Effector memory CD8-positive, alpha-beta T cell (primary cell): ENCODE data around the gene SLC16A3.
"Not testable (repeated sequence)": the region's sequence is repeated elsewhere in the genome, so short reads cannot be mapped to it uniquely, and the experiment has no call there.

Experiments used
- ATAC-seq: fragments of 150-1000 bp; cut with Tn5 transposase; replicated peaks from 2 replicates; pipeline ENCODE4 v1.10.0; 2021; ENCODE audit warnings: mild to moderate bottlenecking, moderate library complexity
- DNase-seq, 3 experiments: peaks; one replicate each; pipeline ENCODE4 v3.0.0; 2021
- H3K27ac Mint-ChIP-seq, 2 donors: one replicate each; pipeline ENCODE4 v1.8.0; 2022; ENCODE audit warnings: mild to moderate bottlenecking in 2 of 2, mixed read lengths in 2 of 2, moderate library complexity in 2 of 2
- H3K27me3 Mint-ChIP-seq, 2 donors: one replicate each; pipeline ENCODE4 v1.8.0; 2022; ENCODE audit warnings: mixed read lengths in 2 of 2
- H3K36me3 Mint-ChIP-seq: one replicate; pipeline ENCODE4 v1.8.0; 2022; ENCODE audit warnings: mild to moderate bottlenecking, moderate library complexity, mixed read lengths; ENCODE audit not compliant: insufficient read depth
- H3K4me1 Mint-ChIP-seq, 2 donors: one replicate each; pipeline ENCODE4 v1.8.0; 2022; ENCODE audit warnings: low read depth in 2 of 2, mixed read lengths in 2 of 2
- H3K4me3 Mint-ChIP-seq, 2 donors: one replicate each; pipeline ENCODE4 v1.8.0; 2022; ENCODE audit warnings: mild to moderate bottlenecking in 2 of 2, mixed read lengths in 2 of 2, moderate library complexity in 2 of 2
- H3K9me3 Mint-ChIP-seq, 2 donors: one replicate each; pipeline ENCODE4 v1.8.0; 2022; ENCODE audit warnings: mixed read lengths in 2 of 2

The SLC16A3 gene

DNA sequence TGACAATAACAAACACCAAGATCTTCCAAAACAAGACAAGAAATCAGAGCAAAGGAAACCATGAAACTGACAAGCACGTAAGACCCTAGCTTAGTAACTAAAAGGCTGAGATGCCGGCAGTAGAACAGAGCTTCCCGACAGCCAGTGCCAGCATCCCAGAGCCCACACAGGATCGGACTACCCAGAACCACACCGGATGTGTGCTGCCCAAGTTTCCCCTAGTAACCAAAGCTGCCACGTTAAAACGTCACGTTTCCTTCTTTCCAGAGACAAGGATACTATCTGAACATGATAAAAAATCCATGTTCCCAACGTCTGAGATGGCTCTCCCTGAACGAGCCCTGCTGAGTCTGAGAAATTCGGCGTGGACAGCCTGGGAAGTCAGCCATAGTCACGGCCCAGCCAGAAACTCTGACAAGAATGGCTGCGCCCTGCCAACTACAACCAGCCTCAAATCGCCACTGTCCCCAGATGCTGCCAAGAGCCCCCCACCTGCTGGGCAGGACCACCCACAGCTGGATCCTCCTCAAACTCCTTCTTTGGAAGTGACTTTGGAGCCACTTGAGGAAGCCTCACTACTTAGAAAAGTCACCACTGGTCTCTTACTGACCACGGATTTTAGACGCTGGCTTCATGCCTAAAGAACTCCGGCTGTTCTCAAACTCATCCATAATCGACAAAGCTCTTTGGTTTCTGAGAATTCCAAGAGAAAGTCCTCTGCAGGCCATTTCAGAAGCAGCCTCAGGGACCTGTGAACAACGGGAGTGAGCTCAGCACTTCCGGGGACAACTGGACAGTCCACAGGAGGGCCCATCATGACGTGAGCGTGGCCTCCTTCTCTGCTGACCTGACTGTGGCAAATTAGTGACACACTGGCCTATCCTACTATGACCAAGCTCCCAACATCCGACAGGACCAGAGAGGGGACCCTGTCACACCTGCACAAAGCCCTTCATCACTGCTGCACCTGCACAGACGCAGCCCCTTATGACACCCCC, 32.9 kb upstream of the SLC16A3 start:
- no peak overlapping the region for H3K27ac Mint-ChIP-seq
- peaks cover 8 to 18% of the 10 kb centered on the region in 2 donors for H3K4me1 Mint-ChIP-seq
- no peaks in the 10 kb centered on the region for H3K9me3 Mint-ChIP-seq
- H3K4me3 Mint-ChIP-seq, result no peak overlapping the region
- H3K36me3 Mint-ChIP-seq, result peaks cover 20% of the 10 kb centered on the region
- H3K27me3 Mint-ChIP-seq, result no peaks in the 10 kb centered on the region
- DNase-seq (no peak), ATAC-seq (no peak)

GRCh38 chr17:82198092-82198491, 30.8 kb upstream of the SLC16A3 start:
- Mint-ChIP-seq H3K4me3 (peak overlapping the region; percentile 10 to 46), H3K4me1 (peaks cover 13 to 27% of the 10 kb centered on the region in 2 donors), H3K27ac (peak overlapping the region in 1 of 2 donors; percentile 88), H3K36me3 (peaks cover 17% of the 10 kb centered on the region), H3K9me3 (no peaks in the 10 kb centered on the region), H3K27me3 (no peaks in the 10 kb centered on the region)
- no peak for ATAC-seq
- no peak for DNase-seq

GRCh38 chr17:82199496-82199895, 29.3 kb upstream of the SLC16A3 start:
- DNase-seq (no peak), ATAC-seq (no peak)
- H3K36me3 Mint-ChIP-seq, result peaks cover 12% of the 10 kb centered on the region
- H3K27me3 Mint-ChIP-seq, result no peaks in the 10 kb centered on the region
- H3K27ac Mint-ChIP-seq, result peak overlapping the region; percentile 88 to 95
- peaks cover 13 to 27% of the 10 kb centered on the region in 2 donors for H3K4me1 Mint-ChIP-seq
- no peaks in the 10 kb centered on the region for H3K9me3 Mint-ChIP-seq
- peak overlapping the region in 1 of 2 donors; percentile 37 for H3K4me3 Mint-ChIP-seq

DNA sequence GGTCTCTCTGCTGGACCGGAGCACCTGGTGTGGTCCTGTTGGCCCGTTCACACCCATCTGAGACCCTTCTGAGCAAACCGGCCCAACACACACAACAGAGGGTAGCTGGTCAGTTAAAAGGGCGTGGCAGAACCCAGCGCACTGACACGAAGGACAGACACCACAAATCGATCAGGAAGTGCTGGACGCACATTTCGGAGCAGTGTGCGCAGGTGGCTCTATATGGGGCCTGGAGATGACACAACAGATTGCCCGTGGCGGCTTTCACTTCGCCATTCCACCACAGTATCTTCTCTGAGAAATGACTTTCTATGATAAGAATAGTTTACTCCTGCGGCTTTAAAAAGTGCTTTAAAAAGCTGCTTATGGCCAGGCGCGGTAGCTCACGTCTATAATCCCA, 28.7 kb upstream of the SLC16A3 start:
- ATAC-seq (no peak), DNase-seq (no peak)
- no peaks in the 10 kb centered on the region for H3K9me3 Mint-ChIP-seq
- H3K27ac Mint-ChIP-seq, result peak overlapping the region; percentile 91 to 95
- H3K4me3 Mint-ChIP-seq, result peak overlapping the region; percentile 55 to 63
- peaks cover 13 to 27% of the 10 kb centered on the region in 2 donors for H3K4me1 Mint-ChIP-seq
- H3K27me3 Mint-ChIP-seq, result no peaks in the 10 kb centered on the region
- peaks cover 9% of the 10 kb centered on the region for H3K36me3 Mint-ChIP-seq

DNA sequence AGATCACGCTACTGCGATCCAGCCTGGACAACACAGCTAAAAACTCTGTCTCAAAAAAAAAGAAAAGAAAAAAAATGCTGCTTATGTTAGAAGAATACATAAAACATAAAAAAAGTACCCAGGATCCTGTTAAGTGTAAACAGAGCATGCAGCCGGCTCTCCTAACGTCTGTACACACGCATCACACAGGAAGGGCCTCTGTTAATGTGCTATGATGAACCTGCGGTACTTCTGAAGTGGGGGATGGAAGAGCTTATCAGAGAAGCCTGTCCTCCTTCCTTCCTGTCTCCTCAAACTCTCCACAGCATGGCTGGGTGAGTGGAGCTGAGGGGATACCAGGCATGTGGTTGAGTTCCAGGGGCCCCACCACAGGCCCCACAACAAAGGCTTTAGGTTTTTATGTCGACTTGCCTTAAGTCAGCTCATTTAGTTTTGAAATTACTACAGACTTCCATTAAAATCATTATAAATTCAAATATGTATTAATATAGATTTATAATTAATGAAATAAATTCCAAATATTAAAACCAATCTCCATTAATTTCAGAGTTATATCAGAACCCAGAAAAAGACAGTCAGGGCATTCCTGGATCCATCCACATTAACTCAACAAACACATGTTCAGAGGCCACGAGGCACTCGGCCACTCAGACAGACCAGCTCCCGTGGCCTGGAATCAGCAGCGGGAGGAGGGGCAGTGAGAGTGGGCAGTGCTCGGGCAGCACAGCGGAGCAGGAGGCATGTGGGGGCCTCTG, 27.9 kb upstream of the SLC16A3 start:
- Mint-ChIP-seq H3K9me3 (no peaks in the 10 kb centered on the region), H3K36me3 (peaks cover 12% of the 10 kb centered on the region), H3K4me1 (peaks cover 15 to 32% of the 10 kb centered on the region in 2 donors), H3K27ac (peak overlapping the region; percentile 91 to 95), H3K4me3 (peak overlapping the region; percentile 55 to 63), H3K27me3 (no peaks in the 10 kb centered on the region)
- peak; percentile 98 for ATAC-seq
- DNase-seq, result peak; percentile 62 to 67 (median 67)

DNA sequence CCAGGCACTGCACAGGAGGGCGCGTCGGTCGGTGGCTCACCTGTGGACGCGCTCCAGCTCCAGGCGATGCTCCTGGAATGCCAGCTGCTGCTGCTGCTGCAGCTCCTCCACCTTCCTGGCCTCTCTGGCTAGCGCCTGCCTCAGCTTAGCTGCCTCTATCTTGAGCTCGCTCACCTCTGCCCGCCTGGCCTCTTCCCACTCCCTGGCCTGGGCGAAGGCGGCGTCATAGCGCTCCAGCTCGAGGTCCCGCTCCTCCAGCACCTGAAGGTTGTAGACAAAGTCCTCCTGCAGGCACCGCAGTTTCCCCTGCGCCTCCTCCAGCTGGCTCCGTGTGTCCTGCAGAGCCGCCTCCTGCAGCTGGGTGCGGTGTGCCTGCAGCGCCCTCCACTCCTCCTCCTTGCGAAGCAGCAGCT, 27.3 kb upstream of the SLC16A3 start:
- Mint-ChIP-seq H3K9me3 (no peaks in the 10 kb centered on the region), H3K27ac (peak overlapping the region; percentile 62 to 91), H3K36me3 (peaks cover 12% of the 10 kb centered on the region), H3K27me3 (no peaks in the 10 kb centered on the region), H3K4me3 (peak overlapping the region; percentile 36 to 58), H3K4me1 (peaks cover 20 to 38% of the 10 kb centered on the region in 2 donors)
- ATAC-seq (no peak), DNase-seq (no peak)

DNA sequence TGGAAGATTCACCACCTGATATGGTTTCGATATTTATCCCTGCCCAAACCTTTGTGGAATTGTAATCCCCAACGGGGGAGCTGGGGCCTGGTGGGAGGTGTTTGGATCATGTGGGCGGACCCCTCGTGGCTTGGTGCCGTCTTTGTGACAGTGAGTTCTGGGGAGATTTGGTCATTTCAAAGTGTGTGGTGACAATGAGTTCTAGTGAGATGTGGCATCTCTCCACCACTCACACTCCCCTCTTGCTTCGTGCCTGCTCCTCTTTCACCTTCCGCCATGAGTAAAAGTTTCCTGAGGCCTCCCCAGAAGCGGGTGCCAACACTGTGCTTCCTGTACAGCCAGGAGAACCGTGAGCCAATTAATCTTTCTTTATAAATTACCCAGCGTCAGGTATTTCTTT, 25.9 kb upstream of the SLC16A3 start:
- H3K27ac Mint-ChIP-seq, result no peak overlapping the region
- no peak overlapping the region for H3K4me3 Mint-ChIP-seq
- no peaks in the 10 kb centered on the region for H3K27me3 Mint-ChIP-seq
- ATAC-seq (no peak), DNase-seq (no peak)
- H3K36me3 Mint-ChIP-seq, result peaks cover 12% of the 10 kb centered on the region
- peaks cover 22 to 39% of the 10 kb centered on the region in 2 donors for H3K4me1 Mint-ChIP-seq
- H3K9me3 Mint-ChIP-seq, result no peaks in the 10 kb centered on the region

- Mint-ChIP-seq H3K27me3 (no peaks in the 10 kb centered on the region), H3K36me3 (peaks cover 6% of the 10 kb centered on the region), H3K4me3 (no peak overlapping the region), H3K4me1 (peaks cover 22 to 34% of the 10 kb centered on the region in 2 donors), H3K9me3 (no peaks in the 10 kb centered on the region), H3K27ac (no peak overlapping the region)
- ATAC-seq, result no peak
- DNase-seq, result no peak
These were observed 24.9 kb upstream of the SLC16A3 start for GRCh38 chr17:82203920-82204319.

GRCh38 chr17:82204831-82205719, 23.8 kb upstream of the SLC16A3 start:
- Mint-ChIP-seq H3K27ac (peak overlapping the region; percentile 93), H3K9me3 (no peaks in the 10 kb centered on the region), H3K4me3 (no peak overlapping the region), H3K4me1 (peaks cover 24 to 32% of the 10 kb centered on the region in 2 donors), H3K36me3 (peaks cover 6% of the 10 kb centered on the region), H3K27me3 (no peaks in the 10 kb centered on the region)
- DNase-seq, result no peak
- ATAC-seq, result no peak

GRCh38 chr17:82205720-82206508, 22.9 kb upstream of the SLC16A3 start:
- H3K4me3 Mint-ChIP-seq, result peak overlapping the region; percentile 60 to 68
- DNase-seq (peak; percentile 70 to 80 (median 73)), ATAC-seq (peak; percentile 92)
- H3K27ac Mint-ChIP-seq, result peak overlapping the region; percentile 93
- no peaks in the 10 kb centered on the region for H3K27me3 Mint-ChIP-seq
- peaks cover 6% of the 10 kb centered on the region for H3K36me3 Mint-ChIP-seq
- peaks cover 24 to 25% of the 10 kb centered on the region in 2 donors for H3K4me1 Mint-ChIP-seq
- no peaks in the 10 kb centered on the region for H3K9me3 Mint-ChIP-seq

DNA sequence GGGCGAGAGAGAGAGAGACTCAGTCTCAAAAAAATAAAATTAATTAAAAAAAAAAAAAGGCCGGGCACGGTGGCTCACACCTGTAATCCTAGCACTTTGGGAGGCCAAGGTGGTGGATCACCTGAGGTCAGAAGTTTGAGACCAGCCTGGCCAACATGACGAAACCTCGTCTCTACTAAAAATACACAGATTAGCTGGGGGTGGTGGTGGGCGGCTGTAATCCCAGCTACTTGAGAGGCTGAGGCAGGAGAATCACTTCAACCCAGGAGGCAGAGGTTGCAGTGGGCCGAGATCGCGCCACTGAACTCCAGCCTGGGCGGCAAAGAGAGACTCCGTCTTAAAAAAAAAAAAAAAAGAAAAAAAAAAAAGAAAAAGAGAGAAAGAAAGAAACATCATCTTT, 18.2 kb upstream of the SLC16A3 start:
- H3K27me3 Mint-ChIP-seq, H3K27ac Mint-ChIP-seq, DNase-seq, H3K9me3 Mint-ChIP-seq, ATAC-seq: not testable (repeated sequence)
- Mint-ChIP-seq H3K36me3 (peaks cover 16% of the 10 kb centered on the region), H3K4me1 (peaks cover 25 to 35% of the 10 kb centered on the region in 2 donors), H3K4me3 (peak overlapping the region in 1 of 2 donors; percentile 14)
